Fibroblast of gingiva (primary cell): ENCODE results near the gene LRP11.
A peak's percentile ranks its signal among the peaks of the same experiment; 100 is the strongest.
"Not testable (repeated sequence)": the region's sequence is repeated elsewhere in the genome, so short reads cannot be mapped to it uniquely, and the experiment has no call there.

Experiments
- DNase-seq: peaks from one replicate; pipeline ENCODE4 v3.0.0-alpha.2; 2011; ENCODE audit warnings: low read depth

LRP11 gene

DNA sequence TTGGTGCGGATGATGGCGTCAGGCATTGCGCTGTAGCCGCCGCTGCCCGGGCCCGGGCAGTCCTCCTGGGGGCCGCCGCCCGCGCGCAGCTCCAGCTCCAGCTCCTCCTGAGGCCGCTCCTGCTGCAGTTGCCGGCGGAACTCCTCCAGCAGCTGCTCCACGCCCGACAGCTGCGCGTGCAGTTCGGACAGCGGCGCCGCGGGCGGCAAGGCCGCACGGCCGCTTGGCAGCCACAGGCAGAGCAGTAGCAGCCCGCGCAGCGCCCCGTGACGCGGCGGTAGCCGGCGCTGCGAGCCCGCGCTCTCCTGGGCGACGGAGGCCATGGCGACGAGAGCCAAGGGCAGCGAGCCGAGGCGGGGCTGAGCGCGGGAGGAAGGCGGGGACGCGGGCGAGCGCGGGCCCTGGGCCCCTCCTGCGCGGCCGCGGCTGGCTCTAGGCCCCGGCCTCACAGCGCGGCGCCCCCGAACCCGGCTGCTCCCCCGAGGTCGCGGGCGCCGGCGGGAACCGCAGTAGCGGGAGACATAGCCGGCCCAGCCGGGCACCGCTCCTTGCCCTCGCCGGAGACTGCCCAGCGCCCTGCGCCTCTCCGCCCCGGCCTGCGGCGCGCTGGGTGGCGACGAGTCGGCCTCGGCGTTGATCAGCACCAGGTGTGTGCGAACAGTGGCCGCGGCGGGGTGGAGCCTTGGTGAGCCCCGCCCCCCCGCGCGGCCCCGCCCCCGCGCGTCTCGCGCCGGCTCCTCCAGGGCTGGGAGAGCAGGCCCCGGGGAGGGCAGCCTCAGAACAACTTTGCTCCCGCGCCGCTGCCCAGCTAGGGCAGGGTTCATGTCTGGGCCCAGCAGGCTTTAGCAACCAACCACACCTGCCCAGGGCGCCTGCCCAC is at the start of gene LRP11:
Gene LRP11, minus strand, starts transcription at position 662 of the 880 bp plus-strand sequence. Its CDS starts 339 bp downstream, at position 323.
- DNase-seq, result peak; percentile 87

DNA sequence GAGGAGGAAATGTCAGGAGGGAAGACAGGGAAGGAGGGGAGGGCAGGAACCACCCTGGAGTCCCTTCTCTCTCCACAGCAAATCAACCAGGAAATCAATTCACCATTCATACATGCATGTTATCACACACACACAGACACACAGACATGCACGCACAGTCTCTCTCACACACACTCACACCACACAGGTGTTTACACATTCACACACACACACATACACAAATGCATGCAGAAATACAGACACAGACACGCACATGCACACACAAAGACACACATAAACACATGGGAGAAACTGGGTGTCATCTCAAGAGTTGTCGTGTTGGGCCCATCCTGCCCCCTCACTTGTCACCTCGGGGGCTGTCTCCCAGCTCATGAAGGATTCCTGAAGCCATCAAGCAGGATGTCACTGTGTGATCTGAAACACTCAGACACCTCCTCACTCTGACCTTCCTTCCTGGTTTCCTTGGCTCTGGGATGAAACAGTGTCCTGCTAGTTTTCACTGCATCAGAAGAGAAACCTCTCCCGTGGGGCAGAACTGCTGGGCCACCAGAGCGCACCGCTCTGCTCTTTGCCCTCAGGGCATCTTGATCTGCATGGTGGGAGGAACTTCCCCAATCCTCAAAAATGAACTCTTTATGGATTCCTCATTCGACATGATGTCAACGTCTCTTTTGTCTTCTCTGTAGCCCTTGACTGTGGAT is 49.5 kb upstream of the LRP11 start:
- DNase-seq, result no peak

DNA sequence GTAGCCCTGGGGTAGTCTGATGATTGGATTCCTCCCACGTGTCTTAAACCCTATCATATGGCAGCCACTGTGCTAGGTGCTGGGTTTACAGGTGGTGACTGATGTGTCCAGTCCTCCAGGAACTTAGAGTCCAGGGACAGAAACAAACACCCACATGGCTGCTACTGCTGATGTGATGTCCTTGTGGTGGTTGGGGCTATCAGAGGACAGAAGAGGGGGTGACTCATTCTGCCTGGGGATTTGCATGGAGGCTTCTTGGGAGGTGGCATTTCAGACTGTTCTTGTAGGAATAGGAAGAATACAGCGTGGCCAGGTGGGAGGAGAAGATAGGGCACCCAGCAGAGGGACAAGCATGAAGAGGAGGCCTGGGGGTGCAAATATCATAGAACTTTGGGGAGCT is 48.9 kb upstream of the LRP11 start:
- no peak for DNase-seq

DNA sequence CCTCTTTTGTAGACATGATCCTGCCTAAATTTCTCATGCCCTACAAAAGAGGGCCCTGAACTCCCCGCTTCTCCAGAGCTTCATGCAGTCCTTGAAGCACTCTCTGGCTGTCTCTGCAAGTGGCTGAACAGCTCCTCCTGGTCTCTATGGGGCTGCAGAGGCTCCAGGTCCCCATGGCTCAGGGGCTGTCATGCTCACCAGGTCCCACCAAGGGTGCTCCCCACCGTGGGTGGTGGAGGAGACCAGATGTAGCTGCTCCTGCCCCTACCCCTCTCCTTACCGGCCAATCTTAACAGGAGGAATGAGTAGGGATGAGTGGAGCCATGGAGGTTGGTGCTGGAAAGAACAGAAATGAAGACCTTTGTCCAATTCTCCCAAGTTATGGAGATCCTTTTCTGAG is 48.5 kb upstream of the LRP11 start:
- DNase-seq, result not testable (repeated sequence)

- no peak for DNase-seq
These were observed 46.6 kb upstream of the LRP11 start for GRCh38 chr6:149910721-149911151.

- no peak for DNase-seq
These were observed 45.7 kb upstream of the LRP11 start for GRCh38 chr6:149909701-149910470.

DNA sequence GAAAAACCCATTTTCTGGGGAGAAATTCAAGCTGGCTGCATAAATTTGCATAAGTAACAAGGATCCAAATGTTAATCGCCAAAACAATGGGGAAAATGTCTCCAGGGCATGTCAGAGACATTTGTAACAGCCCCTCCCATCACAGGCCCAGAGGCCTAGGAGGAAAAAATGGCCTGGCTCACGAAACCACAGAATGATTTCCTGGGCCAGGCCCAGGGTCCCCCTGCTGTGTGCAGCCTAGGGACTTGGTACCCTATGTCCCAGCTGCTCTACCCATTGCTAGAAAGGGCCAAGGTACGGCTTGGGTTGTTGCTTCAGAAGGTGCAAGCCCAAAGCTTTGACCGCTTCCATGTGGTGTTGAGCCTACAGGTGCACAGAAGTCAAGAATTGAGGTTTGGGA is 44.3 kb upstream of the LRP11 start:
- not testable (repeated sequence) for DNase-seq

DNA sequence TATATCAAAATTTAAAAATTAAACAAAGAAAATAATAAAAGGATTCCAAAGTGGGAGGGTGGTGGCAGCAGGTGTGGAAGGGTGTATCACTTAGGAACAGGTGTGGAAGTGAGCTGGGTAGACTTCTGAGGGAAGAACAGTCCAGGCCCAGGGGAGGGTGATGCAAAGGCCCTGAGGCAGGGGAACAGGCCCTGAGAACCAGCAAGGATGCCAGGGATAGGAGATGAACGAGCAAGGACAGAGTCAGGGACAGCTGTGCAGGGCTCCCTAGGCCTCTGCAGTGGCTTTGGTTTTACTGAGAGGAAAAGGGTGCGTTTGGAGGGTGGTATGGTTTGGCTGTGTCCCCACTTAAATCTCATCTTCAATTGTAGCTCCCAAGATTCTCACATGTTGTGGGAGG is 43.2 kb upstream of the LRP11 start:
- DNase-seq, result no peak

DNA sequence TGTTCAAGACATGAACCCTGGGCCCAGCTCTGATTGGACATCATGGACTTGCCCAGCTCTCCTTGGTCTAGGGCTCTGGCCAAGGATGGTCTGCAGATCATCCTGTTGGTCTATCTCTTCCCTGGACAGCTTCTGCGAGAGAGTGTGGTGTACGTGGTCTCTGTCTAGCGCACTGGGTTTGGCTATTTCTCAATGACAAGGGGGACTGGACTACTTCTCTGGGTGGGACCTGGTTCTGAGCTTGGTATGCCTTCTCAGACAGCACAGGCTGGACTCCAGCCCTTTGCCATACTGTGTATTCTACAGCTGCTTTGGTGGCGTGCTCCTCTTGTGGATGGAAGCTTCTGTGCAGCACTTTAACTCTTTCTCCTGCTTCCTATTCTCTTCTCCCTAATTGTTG is 42.2 kb upstream of the LRP11 start:
- DNase-seq, result no peak

- DNase-seq, result no peak
These were observed 41.8 kb upstream of the LRP11 start for GRCh38 chr6:149905911-149906371.

DNA sequence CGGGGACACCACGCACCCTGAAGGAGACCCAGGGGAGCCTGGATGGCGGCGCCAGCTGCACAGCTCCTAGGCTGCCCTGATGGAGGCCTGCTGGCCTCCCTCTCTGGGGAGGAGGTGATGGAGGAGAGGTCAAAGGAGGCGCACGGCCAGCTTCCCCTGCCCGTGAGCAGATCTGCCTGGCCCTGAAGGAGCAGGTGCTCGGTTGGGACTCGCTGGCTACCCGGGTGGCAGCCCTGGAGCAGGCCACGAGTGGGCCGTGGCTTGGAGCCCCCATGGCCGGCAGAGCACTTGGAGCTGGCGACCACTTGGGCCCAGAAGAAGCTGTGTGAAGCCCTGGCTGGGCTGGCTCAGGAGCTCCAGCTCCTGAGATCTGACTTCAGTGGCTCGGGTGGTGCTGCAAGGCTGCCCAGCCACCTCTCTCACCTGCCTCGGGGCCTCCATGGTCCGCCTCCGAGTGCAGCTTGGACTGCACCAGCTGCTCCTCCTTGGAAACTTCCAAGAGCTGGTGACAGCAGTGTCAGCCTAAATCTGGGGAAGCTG is 41.3 kb upstream of the LRP11 start:
- no peak for DNase-seq

- no peak for DNase-seq
These were observed 40.7 kb upstream of the LRP11 start for GRCh38 chr6:149904661-149905370.

- no peak for DNase-seq
These were observed 39.9 kb upstream of the LRP11 start for GRCh38 chr6:149903938-149904611.

- no peak for DNase-seq
These were observed 37.4 kb upstream of the LRP11 start for GRCh38 chr6:149901444-149902140.

DNA sequence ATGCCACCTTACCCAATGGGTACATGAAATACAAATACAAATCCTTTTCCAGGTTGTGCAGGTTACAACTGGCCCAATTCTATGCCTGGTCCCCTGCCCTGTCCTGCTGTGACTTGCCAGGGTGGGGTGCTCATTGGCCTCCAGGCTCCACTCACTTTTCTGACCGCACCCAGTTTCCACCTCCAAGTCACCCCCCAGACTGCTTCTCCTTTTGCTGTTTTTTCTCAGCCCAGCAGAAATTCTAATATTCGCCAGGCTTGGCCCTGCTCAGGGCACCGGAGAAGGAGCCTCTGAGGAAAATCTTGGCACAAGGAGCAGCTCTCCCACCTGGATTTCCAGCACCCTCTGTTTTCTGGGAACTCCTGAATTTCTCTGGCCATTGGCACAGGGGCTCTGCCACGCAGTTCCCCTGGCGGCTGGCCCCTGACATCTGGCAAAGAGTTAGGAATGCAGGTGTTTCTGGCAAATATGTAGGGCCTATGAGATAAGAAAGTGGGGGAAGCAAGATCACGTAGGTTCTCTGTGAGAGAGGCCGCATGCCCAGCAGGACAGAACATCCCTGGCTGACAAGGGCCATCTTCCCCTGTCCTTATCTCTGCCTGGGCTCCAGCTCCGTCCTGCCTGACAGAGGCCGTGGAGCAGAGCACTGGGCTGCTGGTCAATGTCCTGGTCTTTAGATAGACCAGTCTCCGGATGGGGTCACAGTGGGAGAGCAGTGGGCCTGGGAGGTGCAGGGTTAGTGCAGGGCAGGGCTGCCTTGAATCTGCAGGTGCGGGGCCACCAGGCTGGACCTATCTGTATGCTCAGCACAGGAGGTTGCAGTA is 36.7 kb upstream of the LRP11 start:
- no peak for DNase-seq

- DNase-seq, result no peak
These were observed 35.9 kb upstream of the LRP11 start for GRCh38 chr6:149899926-149900619.

DNA sequence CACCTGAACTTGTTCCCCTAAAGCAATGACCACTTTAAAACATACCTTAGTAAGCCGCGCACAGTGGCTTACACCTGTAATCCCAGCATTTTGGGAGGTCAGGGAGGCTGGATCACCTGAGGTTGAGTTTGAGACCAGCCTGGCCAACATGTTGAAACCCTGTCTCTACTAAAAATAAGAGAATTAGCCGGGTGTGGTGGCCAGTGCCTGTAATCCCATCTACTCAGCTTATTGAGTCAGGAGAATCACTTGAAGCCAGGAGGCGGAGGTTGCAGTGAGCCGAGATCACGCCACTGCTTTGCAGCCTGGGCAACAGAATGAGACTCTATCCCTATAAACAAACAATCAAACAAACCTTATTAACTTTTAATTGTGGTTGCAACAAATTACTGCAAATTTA is 35.3 kb upstream of the LRP11 start:
- no peak for DNase-seq

- DNase-seq, result no peak
These were observed 34.8 kb upstream of the LRP11 start for GRCh38 chr6:149898966-149899365.
